ENCODE data around the gene BMPER.

Gene BMPER

GRCh38 chr7:34191771-34192479 lies 286.6 kb downstream of the BMPER start:
- no peak for DNase-seq

- no peak for DNase-seq
Measured at GRCh38 chr7:34192906-34193305, 287.6 kb downstream of the BMPER start.

- DNase-seq = no peak
Measured at GRCh38 chr7:34198231-34198641, 292.9 kb downstream of the BMPER start.

Data from CD4-positive, alpha-beta T cell treated with Interleukin-17A for 4 hours (primary cell).